HG02970 (cell line): ENCODE data around the gene SELENOO.

Experiments used
- ATAC-seq: cut with Tn5 transposase; IDR thresholded peaks from one replicate; pipeline ENCODE4 v1.9.1; 2021; ENCODE audit warnings: mild to moderate bottlenecking, moderate library complexity, moderate number of reproducible peaks; ENCODE audit not compliant: unreplicated experiment, low FRiP score

SELENOO gene

DNA sequence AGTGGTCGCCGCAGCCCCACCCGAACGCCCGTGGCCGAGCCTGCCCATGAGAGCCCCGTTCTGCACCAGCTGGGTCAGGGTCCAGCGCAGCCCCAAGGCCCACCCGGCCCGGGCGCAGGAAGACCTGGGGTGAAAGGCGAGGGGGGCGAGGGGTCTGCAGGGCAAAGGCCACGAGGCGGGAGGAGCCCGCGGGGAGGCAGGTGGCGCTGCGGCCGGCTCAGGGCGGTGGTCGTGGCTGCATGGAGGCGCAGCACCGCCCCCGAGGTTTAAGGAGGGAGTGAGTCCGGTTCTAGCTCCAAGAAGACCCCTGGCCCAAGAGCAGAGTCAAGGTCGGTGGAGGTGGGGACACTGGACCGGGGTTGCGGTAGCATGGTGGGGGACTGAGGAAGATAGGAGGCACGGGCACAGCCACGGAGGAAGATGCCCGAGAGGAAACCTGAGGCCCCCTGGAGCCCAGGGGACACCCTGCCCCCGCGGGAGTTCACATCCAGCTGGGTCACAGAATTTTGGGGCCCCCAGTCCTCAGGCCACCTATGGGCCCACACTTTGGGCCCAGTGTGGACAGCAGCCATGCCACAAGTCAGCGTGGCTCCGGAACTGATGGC lies 50.8 kb downstream of the SELENOO start:
- no peak for ATAC-seq

DNA sequence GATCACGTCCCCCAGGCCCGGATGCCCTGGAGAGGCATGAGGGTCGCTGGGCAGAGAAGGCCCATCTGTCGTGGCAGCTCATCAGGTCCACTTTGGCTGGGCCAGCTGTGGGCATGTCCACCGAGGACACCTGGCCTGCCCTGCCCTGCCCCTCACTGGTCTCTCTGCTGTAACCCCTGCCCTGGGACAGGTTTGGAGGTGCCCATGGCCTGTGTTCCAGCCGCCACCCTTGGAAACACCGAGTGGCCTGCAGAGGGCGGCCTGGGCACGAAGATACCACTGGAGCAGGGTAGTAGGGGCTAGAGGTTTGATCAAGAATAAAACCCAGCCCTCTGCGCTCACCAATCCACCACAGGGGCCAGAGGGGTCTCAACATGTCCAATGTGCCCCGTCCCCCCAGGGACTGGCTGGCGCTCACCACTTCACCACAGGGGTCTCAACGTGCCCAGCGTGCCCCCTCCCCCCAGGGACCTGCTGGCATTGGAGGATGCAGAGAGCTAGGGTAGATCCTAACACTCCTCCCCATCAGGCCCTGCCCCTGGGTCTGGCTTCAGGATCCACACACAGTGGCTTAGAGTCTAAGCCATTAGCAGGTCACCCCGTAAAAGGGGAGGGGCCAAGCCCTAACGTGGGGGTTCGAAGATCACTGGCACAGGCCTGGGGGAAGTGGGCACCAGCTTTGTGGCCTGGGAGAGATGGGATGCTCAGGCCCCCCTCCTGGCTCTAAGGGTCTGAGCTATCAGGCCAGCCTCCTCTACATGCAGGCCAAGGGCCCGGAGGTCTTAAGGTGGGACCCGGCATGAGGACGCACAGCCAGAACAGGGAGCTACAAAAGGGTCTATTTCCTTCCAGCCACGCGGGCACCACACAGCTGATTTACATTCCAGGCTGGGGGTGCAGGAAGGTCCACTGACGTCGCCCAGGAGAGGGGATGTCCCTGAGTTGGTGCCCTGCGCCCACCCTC lies 51.6 kb downstream of the SELENOO start:
- no peak for ATAC-seq

DNA sequence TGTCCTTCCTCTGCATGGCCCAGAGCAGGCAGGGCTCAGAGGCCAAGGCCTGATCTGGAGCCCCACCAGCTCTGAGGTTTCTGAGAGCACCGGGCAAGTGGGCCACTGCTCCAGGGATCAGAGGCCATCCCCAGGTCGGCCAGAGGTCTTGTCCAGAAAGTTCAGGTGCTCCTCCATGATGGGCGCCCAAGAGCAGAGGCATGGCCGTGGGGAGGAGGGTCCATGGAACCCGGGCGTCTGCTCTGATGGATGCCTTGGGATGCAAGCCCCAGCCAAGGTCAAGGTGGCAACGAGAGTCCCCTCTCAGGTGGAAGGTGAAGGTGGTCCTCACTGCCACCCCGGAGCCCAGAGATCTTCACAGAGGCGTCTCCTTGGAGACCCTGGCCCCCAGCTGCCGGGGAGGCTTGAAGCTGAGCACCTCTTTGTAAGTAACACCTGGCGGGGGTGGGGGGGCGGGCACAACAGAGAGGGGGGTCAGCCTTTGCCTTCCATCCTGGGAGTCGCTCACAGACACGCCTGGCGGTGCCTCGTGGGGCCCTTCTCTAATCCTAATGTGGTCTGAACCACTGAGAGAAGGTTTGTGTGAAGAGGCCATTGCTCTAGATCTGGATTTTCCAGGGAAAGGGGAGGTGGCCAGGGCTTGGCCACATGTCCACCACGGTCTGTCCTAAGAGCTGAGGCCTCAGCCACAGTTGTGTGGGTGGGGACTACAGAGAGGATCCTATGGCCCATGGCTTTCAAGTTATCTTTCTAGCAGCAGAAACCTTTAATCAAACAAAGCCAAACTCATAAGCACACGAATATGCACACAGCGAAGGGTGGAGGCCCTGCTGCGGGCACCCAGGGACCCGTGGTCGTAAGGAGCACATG lies 52.5 kb downstream of the SELENOO start:
- ATAC-seq = no peak

DNA sequence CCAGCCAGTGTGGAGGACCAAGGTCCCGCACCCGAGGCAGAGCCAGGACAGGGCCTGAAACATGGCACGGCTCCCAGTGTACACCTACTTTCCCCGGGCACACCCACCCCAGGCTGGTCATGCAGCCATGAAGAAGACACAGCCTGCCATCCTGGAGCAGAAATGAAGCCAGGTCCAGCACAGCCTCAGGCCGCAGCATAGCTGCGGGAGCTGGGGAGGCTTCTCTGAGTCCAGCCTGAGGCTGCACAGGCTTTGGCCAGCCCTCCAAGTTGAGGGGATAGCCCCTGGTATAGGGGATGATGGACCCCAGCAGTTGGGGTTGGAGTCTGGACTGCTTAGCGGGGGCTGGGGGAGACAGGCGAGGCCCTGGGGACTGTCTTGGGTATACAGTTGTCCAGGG lies 53.1 kb downstream of the SELENOO start:
- no peak for ATAC-seq

DNA sequence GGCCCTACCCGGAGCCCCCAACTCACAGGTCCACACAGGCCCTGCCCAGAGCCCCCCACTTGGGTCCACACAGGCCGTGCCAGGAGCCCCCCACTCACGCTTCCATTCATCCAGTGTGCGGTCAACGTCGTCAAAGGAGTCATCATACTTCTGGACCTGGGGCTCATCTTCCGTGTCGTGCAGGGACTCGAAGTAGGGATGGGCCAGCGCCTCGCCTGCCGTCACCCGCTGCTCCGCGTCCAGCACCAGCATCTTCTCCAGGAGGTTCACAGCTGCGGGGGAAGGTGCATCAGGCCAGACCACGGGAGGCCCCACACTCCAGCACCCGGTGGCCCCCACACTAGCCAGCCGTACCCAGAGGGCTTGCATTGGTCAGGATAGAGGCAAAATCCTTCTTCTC lies 54.3 kb downstream of the SELENOO start:
- no peak for ATAC-seq

DNA sequence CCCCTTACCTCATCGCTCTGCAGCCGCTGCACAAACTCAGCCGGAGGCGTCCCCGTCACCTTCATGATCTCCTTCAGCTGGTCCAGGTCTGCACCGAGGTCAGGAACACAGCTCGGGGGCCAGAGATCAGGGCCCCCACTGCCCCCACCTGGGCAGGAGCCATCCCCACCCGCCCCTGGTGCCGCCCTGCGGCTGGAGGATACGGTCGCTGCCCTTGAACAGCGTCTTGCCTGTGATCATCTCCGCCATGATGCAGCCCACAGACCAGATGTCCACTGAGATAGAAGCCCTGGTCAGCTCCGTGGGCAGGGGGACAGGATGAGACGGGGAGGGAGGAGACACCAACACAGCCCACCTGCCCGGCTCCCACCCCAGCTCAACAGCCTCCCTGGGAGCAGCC lies 54.8 kb downstream of the SELENOO start:
- ATAC-seq = no peak

DNA sequence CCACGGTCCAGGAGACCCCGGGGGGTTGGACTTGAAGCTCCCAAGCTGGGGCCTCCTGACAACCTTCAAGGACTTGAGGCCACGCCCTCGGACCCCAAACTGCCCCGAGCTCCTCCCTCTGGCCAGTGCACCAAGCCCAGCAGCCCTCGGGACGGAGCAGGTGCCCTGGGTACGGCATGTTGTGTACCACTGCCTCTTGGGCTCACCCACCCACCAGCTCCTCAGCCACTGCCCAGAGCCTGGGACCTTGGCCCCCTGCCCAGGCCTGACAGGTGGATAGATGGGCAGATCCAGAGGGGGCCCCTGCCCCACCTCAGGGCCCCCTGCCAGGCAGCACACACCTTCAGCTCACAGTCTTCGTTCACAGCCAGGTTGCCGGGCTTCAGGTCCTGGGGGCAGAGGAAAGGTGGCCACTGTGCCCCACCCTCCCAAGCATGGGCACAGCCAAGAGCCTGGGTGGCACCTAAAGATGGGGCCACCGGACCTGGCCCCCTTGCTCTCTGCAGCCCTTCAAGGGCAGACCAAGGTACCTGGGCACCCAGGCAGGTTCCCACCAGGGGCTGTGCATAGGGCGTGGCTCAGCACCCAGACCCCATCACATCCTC lies 55.5 kb downstream of the SELENOO start:
- ATAC-seq = no peak

DNA sequence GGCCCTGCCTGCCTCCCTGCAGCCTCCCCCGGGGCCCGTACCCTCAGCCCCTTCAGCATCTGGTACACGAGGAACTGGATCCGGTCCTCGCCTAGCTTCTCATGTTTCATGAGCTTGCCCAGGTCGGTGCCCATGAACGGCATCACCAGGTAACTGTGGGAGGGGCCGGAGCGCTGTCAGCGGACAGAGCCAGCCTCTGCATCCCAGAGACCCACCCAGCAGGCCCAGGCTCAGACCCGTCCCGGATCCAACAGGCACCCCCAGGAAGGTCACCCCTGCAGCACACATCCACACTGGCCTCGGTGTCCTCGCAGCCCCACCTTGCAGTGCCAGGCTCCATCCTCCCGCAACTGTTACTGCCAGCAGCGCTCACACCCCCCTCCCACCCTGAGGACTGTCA lies 56.2 kb downstream of the SELENOO start:
- ATAC-seq = no peak

DNA sequence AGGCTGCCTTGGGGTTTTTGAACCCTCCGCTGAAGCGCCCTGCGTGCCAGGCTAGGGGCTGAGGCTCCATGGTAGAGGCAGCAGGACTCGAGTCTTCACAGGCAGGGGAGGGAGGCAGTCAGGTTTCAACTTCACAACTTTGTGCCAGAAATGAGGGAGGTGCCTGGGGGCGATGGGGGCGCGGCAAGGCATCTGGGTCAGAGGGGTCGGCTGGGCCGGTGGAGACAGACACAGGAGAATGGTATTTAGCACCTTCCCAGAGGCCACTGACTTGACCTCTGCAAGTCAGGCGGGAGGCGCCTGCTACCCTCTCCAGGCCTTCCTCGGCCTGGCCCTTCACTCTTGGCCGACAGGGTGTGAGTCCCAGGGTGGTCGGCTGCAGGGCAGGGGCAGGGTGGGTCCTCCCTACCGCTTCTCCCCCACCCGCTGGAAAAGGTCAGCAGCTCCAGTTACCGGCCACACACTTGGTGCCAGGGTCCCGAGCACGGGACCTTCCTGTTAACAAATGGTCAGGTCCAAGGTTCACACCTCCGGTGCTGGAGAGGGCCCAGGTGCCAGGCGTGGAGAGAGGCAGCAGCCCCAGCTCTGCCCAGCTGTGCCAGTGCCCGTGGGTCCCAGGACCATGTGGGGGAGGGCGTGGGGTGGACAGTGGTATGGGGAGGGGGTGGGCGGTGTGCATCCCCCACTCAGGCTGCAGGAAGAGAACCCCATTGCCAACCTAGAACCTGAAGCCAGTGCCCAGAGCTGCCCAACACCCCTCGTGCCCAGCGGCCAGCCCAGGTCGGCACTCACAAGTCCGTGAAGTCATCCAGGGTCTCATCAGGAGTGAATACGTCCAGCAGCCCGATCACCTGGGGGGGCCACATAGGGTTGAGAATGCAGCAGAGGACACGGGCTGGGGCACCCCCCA lies 56.9 kb downstream of the SELENOO start:
- no peak for ATAC-seq

DNA sequence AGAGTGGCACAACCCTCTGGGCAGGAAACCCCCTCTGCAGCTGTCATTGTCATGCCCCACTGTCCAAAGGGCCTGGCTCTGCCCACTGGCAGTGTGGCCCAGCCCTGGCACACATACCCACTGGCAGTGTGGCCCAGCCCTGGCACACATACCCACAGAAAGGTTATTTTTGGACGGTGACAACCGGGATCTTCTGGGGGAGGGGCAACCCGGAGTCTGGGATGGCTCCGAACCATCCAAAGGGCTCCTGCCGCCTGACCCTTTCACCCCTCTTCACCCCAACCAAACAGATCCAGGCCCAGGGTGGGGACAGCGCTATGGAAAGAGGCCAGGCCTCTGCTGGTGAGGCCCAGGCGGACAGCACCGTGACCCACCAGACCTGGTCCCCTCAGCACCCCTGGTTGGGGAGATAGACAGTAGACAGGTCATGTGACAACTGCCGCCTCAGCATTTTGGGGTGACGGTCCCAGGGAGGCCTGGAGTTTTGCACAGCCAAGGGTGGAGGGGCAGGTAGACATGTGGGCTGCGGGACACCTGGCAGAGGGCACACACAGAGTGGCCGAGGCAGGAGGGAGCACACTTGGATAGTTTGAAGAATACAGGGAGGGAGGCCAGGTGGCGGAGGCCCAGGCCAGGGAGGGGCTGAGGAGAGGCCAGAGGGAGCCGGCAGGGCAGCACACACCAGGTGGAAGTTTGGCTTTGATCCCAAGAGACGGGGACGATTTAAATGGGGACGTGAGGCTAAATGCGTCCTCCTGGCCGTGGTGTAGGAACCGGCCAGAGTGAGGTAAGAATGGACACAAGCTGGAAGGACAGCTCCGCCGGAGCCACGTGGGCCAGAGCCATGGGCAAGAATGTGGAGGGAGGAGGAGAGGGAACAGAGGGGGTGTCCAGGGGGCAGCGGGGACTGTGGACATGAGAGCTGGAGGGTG lies 57.8 kb downstream of the SELENOO start:
- ATAC-seq = no peak

DNA sequence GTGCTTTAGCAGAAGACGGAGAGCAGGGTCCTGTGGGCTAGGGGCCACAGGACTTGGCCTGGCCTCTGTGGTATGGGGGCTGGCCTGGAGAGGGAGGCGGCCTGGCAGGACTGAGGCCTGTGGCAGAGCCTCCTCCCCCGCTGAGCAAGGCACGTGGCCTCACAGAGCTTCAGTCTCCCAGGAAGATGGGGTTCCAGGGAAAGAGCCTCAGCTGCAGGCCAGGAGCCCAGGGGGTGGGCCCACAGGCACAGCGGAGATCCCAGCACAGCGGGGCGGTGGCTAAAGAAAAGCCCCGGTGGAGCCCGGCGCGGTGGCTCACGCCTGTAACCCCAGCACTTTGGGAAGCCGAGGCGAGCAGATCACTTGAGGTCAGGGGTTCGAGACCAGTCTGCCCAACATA lies 58.5 kb downstream of the SELENOO start:
- ATAC-seq = no peak

DNA sequence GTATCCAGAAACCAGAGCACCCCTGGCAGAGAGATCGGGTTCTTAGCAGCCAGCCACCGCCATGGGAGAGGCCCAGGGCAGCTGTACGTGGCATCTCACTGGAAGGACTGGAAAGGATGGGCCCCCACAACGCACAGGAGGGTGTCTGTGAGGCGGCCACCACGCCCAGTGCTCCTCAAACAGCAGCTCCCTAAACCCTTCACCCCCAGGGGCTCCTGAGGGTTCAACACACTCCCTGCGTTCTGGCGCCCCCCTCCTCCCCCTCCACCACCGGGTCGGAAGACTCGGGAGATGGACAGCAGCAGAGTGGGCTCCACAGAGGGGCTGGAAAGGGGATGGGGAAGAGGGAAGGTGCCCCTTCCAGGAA lies 59.6 kb downstream of the SELENOO start:
- ATAC-seq = no peak

DNA sequence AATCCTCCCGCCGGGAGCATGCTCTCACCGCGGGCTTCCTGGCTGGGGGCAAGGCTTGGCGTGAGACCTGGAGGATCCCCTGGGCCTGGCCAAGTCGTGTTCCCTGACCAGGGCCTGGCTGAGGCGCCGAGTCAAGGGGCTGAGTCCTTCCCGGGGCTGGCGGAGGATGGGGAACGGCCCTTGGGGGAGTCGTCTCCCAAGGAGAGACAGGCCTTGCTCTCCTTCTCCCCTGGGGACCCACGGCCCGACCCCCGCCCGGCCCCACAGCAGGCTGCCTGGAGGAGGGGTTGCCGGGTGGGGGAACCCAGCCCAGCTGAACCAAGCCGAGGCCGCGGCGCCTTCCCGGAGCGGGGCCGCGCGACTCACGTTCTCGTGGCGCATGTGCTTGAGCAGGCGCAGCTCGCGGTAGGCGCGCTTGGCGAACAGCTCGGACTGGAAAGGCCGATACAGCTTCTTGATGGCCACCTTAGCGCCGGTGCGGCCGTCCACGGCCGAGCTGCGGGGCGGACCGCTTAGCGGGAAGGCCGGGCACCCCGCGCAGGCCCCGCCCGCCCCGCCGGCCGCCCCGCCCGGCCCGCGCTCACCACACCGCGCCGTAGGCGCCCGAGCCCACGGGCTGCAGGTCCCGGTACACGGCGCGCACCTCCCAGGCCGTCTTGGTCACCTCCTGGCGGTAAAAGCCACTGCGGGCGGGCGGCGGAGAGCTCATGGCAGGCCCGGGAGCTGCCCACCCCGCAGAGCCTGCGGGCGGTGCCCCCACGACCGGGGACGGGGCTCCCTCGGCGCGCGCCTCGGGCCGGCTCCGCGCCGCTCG lies 60.2 kb downstream of the SELENOO start:
- ATAC-seq = no peak

DNA sequence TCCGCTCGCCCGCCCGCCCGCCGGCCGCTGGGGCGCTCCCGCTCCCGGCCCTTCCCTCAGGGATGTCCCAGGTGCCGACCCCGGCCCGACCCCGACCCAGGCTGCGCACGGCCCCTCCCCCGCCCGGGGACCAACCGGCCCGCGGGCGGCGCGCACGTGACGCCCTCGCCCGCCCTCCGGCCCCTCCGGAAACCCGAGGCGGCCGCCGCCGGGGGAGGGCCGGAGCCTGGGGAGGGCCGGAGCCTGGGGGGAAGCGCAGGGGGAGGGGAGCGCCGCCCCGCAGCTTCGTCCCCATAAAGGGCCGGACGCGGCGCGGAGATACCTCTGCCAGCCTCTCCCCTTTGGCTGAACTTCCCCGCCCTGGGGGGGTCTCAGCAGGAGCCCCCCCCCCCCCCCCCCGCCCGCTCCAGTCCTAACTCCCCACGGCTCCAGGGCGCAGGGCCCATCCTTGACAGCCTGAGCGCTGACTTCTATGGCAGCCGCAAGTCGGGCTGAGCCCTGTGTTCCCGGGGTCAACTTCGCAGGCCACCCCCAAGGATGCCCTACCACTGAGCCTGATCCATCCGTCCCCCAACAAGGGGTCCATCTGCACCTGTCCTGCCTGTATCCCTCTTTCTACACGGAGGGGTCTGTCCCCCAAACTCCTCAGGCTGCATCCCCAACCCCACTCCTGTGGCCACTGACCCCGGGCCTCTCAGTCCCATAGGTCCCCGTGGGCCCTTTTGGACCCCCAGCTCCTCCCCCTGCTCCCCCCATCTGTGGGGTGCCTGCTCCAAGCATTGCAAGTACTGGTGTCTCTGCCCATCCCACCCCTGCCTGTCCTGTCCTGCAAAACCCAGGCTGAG lies 61.0 kb downstream of the SELENOO start, which contains the start of gene MAPK12:
Gene MAPK12, minus strand, starts transcription at position 69 of the 845 bp plus-strand sequence. CDS start 174 bp downstream, outside the sequence.
- ATAC-seq = no peak

DNA sequence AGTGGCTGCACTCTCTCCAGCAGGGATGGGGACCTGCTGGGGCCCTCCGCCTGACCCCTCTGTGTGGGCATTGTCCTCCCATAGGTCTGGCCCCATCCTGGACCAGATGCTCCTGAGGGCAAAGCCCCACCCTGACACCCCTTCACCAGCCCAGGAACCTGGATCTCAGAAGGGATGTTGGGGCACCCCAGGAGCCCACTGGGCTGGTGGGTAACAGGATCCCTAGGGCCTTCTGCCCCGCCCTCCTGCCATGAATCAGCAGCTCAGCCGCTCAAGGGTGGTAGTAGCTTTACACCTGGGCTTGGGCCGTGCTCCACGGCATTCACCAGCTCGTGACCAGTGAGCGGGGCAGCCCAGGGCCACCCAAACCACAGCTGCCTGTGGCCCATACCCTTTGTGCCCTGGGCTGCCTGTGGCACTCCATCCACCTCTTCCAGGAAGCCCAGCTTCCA lies 61.7 kb downstream of the SELENOO start:
- no peak for ATAC-seq

DNA sequence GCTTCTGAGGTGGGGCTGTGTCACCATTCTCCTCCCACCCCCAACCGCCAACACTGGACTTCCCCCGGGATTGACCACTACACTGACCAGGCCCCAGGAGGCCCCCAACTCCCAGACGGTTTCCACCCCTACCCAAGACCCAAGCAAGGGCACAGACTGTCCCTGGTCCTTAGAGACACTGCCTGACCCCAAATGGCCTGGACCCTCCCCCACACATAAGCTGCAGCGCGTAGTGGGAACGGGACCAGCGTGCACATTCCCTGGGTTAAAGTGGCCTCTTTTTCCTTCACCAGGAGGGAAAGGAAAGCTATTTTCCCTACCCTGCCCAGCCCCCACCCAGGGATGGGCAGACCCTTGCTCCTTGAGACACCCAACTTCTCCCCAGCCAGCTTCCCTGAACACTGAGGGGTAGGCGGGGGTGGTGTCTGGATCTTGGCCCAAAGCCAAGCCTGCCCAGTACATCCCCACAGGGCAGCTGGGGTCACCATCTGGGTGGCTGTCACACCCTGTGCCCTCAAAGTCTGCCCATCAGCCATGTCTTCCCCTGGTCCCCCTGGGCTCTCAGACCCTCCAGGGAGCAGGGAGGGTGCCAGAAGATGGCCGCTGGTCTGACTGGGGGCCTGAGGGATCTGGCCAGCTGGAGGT lies 62.3 kb downstream of the SELENOO start:
- no peak for ATAC-seq
